Stomach (tissue), 9 donors: Measurements from ENCODE around the gene INF2. TPM values are rescaled to one million over a fixed set of nuclear protein-coding genes. Genes with fewer than 3 reads are reported as not detected.

Source experiments
- DNase-seq, 2 donors: peaks; one replicate each; pipeline versions ENCODE4 v3.0.0 to v3.0.0-alpha.2; 2013 to 2019
- H3K27ac ChIP-seq, 5 donors: fragments of 200-600 bp in 4 of 5; sonication (generic) in 4 of 5; one replicate each; pipeline ENCODE4 v1.5.1; 2013 to 2019; ENCODE audit warnings: mild to moderate bottlenecking in 1 of 5, moderate library complexity in 1 of 5
- H3K27me3 ChIP-seq, 3 donors: fragments of 200-600 bp; sonication (generic); one replicate each; pipeline ENCODE4 v1.5.1; 2017 to 2019; ENCODE audit warnings: mixed run types in 1 of 3
- H3K36me3 ChIP-seq, 4 donors: fragments of 200-600 bp; sonication (generic); 1 replicate in 3 of 4; 2 replicates in 1 of 4; pipeline ENCODE4 v1.5.1; 2016 to 2019
- H3K4me1 ChIP-seq, 4 donors: fragments of 200-600 bp; sonication (generic); one replicate each; pipeline ENCODE4 v1.5.1; 2016 to 2019
- H3K4me3 ChIP-seq, 4 donors: fragments of 200-600 bp; sonication (generic) in 3 of 4; one replicate each; pipeline ENCODE4 v1.5.1; 2016 to 2019; ENCODE audit warnings: mild to moderate bottlenecking in 1 of 4
- H3K9me3 ChIP-seq, 4 donors: fragments of 200-600 bp; sonication (generic); one replicate each; pipeline ENCODE4 v1.5.1; 2016 to 2019
- EP300 ChIP-seq: sonication (generic); formaldehyde crosslinking; IDR thresholded peaks from one replicate; pipeline ENCODE4 v1.6.1; 2017; ENCODE audit warnings: antibody characterized with exemption
- POLR2A ChIP-seq, 4 donors: fragments of 450-650 bp; IDR thresholded peaks; one replicate each; pipeline ENCODE4 v1.6.1; 2016; ENCODE audit warnings: antibody characterized with exemption in 4 of 4, control low read depth in 2 of 4, mild to moderate bottlenecking in 1 of 4, moderate library complexity in 1 of 4
- POLR2AphosphoS5 ChIP-seq, 3 donors: sonication (generic); formaldehyde crosslinking; IDR thresholded peaks; one replicate each; pipeline ENCODE4 v1.6.1; 2016; ENCODE audit warnings: antibody characterized with exemption in 3 of 3
- WGBS, 5 donors: extraction: QIAGEN DNeasy Blood & Tissue Kit in 3 of 5; methylation state at CpG; one replicate each; pipeline versions ENCODE4 v1.1.5 to v1.1.7; 2013 to 2018; 5-methylcytosine and 5-hydroxymethylcytosine counted together
- intact Hi-C: fragments of 100-400 bp; cut with DNase I; formaldehyde crosslinking; loops from one replicate; pipeline ENCODE4 v1.15.1; 2023; ENCODE audit warnings: low total_unique reads
- polyA plus RNA-seq, 3 donors: library from polyadenylated mRNA; stranded (reverse); fragments of 200-250 nt; gene quantifications; one replicate each; pipeline ENCODE4 v1.2.3, GENCODE V29; 2013
- total RNA-seq, 5 donors: library from RNA; depleted of rRNA; stranded (reverse); fragments of >200 nt; gene quantifications; one replicate each; pipeline versions ENCODE4 v1.1.0 to v1.2.3, GENCODE V29; 2014 to 2016
- TF ChIP-seq, protein P1 (sequence below), 7 experiments: fragments of 450-650 bp in 4 of 7; fragments of 200-600 bp in 3 of 7; sonication (generic) in 3 of 7; IDR thresholded peaks; one replicate each; pipeline ENCODE4 v1.5.1; 2016 to 2019; ENCODE audit warnings: antibody characterized with exemption in 7 of 7, control low read depth in 2 of 7, mild to moderate bottlenecking in 1 of 7
- donor health status: healthy with polysubstance abuse.
- donor health status: Bipolar disorder and iron deficiency.
- donor health status: healthy.

INF2 gene
- total and polyA plus RNA-seq, 8 donors: 45.9 to 385 (median 146) TPM

DNA sequence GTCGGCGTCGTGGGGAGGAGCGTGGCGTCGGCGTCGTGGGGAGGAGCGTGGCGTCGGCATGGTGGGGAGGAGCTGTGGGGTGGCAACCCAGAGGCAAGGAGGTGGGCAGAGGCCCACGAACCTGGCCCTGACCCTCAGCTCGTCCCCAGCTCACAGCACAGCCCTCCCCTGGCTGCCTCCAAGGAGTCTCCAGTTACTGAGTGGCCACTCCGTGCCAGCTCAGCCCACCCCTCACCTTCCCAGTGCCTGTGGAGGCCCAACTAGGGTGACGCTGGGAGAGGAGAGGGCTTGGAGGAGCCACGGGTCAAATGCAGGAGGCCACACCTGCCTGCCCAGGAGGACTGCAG is 40.4 kb downstream of the INF2 start:
- no peak for DNase-seq
- TF ChIP-seq POLR2A (IDR thresholded peaks at IDR 0.05): no peak
- no peak for TF ChIP-seq POLR2AphosphoS5 (IDR thresholded peaks at IDR 0.05)
- TF ChIP-seq EP300: no peak
- TF ChIP-seq, protein P1, sequence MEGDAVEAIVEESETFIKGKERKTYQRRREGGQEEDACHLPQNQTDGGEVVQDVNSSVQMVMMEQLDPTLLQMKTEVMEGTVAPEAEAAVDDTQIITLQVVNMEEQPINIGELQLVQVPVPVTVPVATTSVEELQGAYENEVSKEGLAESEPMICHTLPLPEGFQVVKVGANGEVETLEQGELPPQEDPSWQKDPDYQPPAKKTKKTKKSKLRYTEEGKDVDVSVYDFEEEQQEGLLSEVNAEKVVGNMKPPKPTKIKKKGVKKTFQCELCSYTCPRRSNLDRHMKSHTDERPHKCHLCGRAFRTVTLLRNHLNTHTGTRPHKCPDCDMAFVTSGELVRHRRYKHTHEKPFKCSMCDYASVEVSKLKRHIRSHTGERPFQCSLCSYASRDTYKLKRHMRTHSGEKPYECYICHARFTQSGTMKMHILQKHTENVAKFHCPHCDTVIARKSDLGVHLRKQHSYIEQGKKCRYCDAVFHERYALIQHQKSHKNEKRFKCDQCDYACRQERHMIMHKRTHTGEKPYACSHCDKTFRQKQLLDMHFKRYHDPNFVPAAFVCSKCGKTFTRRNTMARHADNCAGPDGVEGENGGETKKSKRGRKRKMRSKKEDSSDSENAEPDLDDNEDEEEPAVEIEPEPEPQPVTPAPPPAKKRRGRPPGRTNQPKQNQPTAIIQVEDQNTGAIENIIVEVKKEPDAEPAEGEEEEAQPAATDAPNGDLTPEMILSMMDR (IDR thresholded peaks at IDR 0.05): no peak
- Histone ChIP-seq H3K9me3 (no peaks in the 10 kb centered on the region), H3K27me3 (no peaks in the 10 kb centered on the region), H3K4me1 (peaks cover 25 to 59% (median 46%) of the 10 kb centered on the region in 4 donors), H3K27ac (no peak overlapping the region), H3K4me3 (no peak overlapping the region), H3K36me3 (no peaks in the 10 kb centered on the region)
- intact Hi-C loops: no loop called here
- WGBS, 5 donors: 74 to 92% (median 90%) methylated on average over 5 to 16 of the region's 16 CpGs

DNA sequence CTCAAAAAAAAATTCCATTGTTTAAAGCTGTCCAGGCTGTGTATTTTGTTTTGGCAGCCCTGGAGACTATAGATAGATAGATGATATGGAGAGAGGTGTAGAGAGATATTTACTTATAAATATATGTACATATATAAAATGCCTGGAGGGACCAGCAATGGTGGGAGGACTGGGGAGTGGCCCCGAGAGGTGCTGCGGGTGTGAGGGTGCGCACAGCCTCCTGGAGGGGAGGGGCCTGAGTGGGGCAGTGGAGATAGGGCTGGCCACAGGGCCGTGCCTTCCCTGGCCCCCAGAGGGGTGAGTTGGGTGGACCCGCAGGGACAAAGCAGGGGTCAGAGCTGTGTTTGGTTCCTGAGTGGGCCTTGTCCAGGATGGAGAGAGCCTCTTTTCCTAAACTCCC is 41.1 kb downstream of the INF2 start:
- Histone ChIP-seq H3K4me1 (peaks cover 23 to 59% (median 46%) of the 10 kb centered on the region in 4 donors), H3K27me3 (no peaks in the 10 kb centered on the region), H3K4me3 (no peak overlapping the region), H3K36me3 (no peaks in the 10 kb centered on the region), H3K27ac (no peak overlapping the region), H3K9me3 (no peaks in the 10 kb centered on the region)
- no peak for DNase-seq
- intact Hi-C loops: no loop called here
- TF ChIP-seq POLR2AphosphoS5 (IDR thresholded peaks at IDR 0.05) (no peak), EP300 (no peak), POLR2A (IDR thresholded peaks at IDR 0.05) (no peak)
- TF ChIP-seq, protein P1 (IDR thresholded peaks at IDR 0.05): no peak
- WGBS, 5 donors: 71 to 84% (median 74%) methylated on average over 5 of the region's 5 CpGs

DNA sequence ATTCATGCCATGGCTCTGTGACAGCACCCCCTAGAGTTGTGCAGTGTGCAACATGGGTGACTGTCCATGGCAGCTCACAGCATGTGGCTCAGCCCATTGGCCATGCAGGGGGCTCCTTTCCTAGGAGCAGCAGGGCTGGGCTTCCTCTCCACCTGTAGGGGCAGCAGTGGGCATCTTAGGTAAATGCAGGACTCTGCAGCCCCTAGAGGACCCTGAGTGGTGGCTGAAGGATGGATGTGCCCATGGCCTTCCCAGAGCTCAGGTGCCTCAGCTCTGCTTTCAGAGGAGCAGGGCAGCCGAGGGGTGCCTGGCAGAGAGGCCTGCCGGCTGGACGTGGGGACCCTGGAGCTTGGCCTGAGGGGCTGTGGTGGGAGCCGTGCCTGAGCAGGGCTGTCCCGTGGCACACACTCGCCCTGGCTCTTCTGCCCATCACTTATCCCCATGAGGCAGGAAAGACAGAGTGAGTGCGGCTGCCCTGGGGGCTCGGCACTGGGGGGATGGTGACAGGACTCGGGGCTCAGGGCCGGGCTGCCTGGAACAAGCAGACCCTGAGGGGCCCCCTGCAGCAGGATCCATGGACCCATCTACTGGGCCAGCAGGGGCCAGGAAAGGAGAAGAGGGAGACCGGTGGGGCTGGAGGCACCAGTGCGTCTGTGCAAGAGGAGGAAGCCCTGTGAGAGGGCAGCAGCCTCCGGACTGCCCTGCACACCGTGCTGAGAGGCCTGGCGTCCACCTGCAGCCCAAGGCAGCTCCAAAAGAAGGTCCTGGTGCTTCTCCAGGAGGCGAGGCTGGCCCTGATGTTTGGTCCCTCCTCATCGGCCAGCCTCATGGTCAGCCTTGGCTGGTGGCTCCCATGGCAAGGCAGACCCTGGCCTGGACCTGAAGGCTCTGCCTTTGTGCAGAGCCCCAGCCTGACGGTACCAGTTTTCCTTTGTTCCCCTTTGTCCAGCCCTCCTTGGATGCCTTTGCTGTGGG is 42.2 kb downstream of the INF2 start:
- WGBS, 5 donors: 74 to 88% (median 86%) methylated on average over 12 to 18 of the region's 18 CpGs
- intact Hi-C loops: no loop called here
- TF ChIP-seq POLR2AphosphoS5 (IDR thresholded peaks at IDR 0.05) (no peak), EP300 (no peak), POLR2A (IDR thresholded peaks at IDR 0.05) (no peak)
- TF ChIP-seq, protein P1 (IDR thresholded peaks at IDR 0.05): no peak

DNA sequence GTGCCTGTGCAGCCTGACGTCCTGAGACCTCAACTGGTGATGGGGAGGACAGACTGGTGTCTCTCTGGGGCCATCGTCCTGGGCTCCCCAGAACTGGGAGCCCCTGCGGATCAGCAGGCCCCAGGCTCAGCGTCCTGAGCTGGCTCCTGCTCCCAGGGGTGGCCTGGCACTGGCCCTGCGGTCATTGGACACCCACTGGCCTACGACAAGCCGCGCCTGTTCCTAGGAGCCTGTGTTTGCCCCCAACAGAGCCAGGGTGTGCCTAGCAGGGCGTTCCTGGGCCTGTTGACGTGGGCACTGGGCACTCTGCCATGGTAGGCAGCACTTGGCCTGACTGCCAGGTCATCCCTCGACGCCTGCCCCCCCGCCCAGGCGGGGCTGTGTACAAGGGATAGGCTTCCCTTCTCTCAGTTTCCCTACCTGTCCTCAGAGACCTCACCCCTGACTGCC is 43.0 kb downstream of the INF2 start:
- 25 to 61% (median 38%) methylated on average over 10 to 14 of the region's 14 CpGs for WGBS, 5 donors
- peak overlapping the region; percentile 40 to 78 (median 68) for H3K27ac ChIP-seq
- no peaks in the 10 kb centered on the region for H3K9me3 ChIP-seq
- peak; percentile 23 to 64 (median 57) for TF ChIP-seq POLR2AphosphoS5 (IDR thresholded peaks at IDR 0.05)
- TF ChIP-seq EP300: peak; percentile 62
- no peak for TF ChIP-seq POLR2A (IDR thresholded peaks at IDR 0.05)
- TF ChIP-seq, protein P1 (IDR thresholded peaks at IDR 0.05): no peak
- peaks cover 39 to 62% (median 46%) of the 10 kb centered on the region in 4 donors for H3K4me1 ChIP-seq
- no peak overlapping the region for H3K4me3 ChIP-seq
- no peaks in the 10 kb centered on the region for H3K36me3 ChIP-seq
- peak; percentile 82 to 93 for DNase-seq
- no peaks in the 10 kb centered on the region for H3K27me3 ChIP-seq
- intact Hi-C loops: no loop called here

More for the DNA sequence above, 42.2 kb downstream of the INF2 start:
- peak overlapping the region; percentile 2 to 78 (median 68) for H3K27ac ChIP-seq
- no peak for DNase-seq
- no peak overlapping the region for H3K4me3 ChIP-seq
- peaks cover 34 to 59% (median 47%) of the 10 kb centered on the region in 4 donors for H3K4me1 ChIP-seq
- H3K9me3 ChIP-seq: no peaks in the 10 kb centered on the region
- no peaks in the 10 kb centered on the region for H3K36me3 ChIP-seq
- H3K27me3 ChIP-seq: no peaks in the 10 kb centered on the region
